Caco-2 (cell line): Measurements from ENCODE around the gene SARDH. TPM values are rescaled to one million over a fixed set of nuclear protein-coding genes. Genes with fewer than 3 reads are reported as not detected.

Experiments
- BruUV-seq: library from RNA; stranded (reverse); fragments of 400-500 nt; replicated peaks from 2 replicates; lab custom pipeline; 2021; lab: Mats Ljungman, UMichigan
- CTCF ChIA-PET: fragments of 300-600 bp; sonication (Branson Sonifier 250); formaldehyde crosslinking; loops from one replicate; lab custom pipeline; 2022; ENCODE audit warnings: antibody characterized with exemption; lab: Charles Lee
- POLR2A ChIA-PET: fragments of 300-600 bp; sonication (Branson Sonifier 250); formaldehyde crosslinking; loops from one replicate; lab custom pipeline; 2022; ENCODE audit warnings: antibody characterized with exemption; lab: Charles Lee
- DNase-seq, 2 experiments: peaks; one replicate each; pipeline versions ENCODE4 v3.0.0 to v3.0.0-alpha.2; 2020 to 2022
- H3K27me3 ChIP-seq: replicated peaks from 2 replicates; pipeline ENCODE4 v1.6.0; 2011; ENCODE audit warnings: low read length; ENCODE audit not compliant: control insufficient read depth, insufficient read depth
- H3K36me3 ChIP-seq: 2 replicates; pipeline ENCODE4 v1.5.1; 2011; ENCODE audit warnings: low read length; ENCODE audit not compliant: control insufficient read depth, insufficient read depth
- H3K4me1 ChIP-seq: fragments of 250-450 bp; sonication (Bioruptor Pico); 2 replicates; pipeline ENCODE4 v1.5.1; 2020; ENCODE audit warnings: mild to moderate bottlenecking
- H3K4me3 ChIP-seq: 2 replicates; pipeline ENCODE4 v1.5.1; 2011; ENCODE audit warnings: low read depth, mild to moderate bottlenecking, control low read depth, low read length
- H3K9me3 ChIP-seq: fragments of 250-450 bp; sonication (Bioruptor Pico); 2 replicates; pipeline ENCODE4 v1.5.1; 2020; ENCODE audit warnings: mild to moderate bottlenecking, moderate library complexity
- H3K27ac Mint-ChIP-seq: one replicate; pipeline ENCODE4 v1.8.0; 2022; ENCODE audit warnings: mixed read lengths; ENCODE audit not compliant: unreplicated experiment
- H3K27me3 Mint-ChIP-seq: one replicate; pipeline ENCODE4 v1.8.0; 2022; ENCODE audit warnings: mixed read lengths; ENCODE audit not compliant: insufficient read depth, unreplicated experiment
- H3K36me3 Mint-ChIP-seq: one replicate; pipeline ENCODE4 v1.8.0; 2022; ENCODE audit warnings: mild to moderate bottlenecking, mixed read lengths; ENCODE audit not compliant: insufficient read depth, unreplicated experiment
- H3K4me1 Mint-ChIP-seq: one replicate; pipeline ENCODE4 v1.8.0; 2022; ENCODE audit warnings: low read depth, mixed read lengths; ENCODE audit not compliant: unreplicated experiment
- H3K4me3 Mint-ChIP-seq: one replicate; pipeline ENCODE4 v1.8.0; 2022; ENCODE audit warnings: mild to moderate bottlenecking, moderate library complexity, mixed read lengths; ENCODE audit not compliant: unreplicated experiment
- H3K9me3 Mint-ChIP-seq: one replicate; pipeline ENCODE4 v1.8.0; 2022; ENCODE audit warnings: mixed read lengths; ENCODE audit not compliant: unreplicated experiment
- intact Hi-C: fragments of 100-400 bp; cut with micrococcal nuclease; formaldehyde crosslinking; loops from one replicate; pipeline ENCODE4 v1.10.0; 2022; ENCODE audit not compliant: unreplicated experiment
- total RNA-seq: library from RNA; stranded (reverse); gene quantifications from 2 replicates; pipeline ENCODE4 v1.2.3, GENCODE V29; 2022
- TF ChIP-seq, protein P1 (sequence below), 2 experiments: fragments of 200-600 bp in 1 of 2; IDR thresholded peaks; 1 replicate in 1 of 2; 2 replicates in 1 of 2; pipeline versions ENCODE4 v1.5.1 to v1.8.0; 2011 to 2022; ENCODE audit warnings: antibody characterized with exemption in 1 of 2, control low read depth in 1 of 2, inconsistent platforms in 1 of 2, low read depth in 1 of 2, low read length in 1 of 2, mild to moderate bottlenecking in 1 of 2, moderate library complexity in 1 of 2; ENCODE audit not compliant: insufficient read depth in 1 of 2, severe bottlenecking in 1 of 2, unreplicated experiment in 1 of 2

Gene SARDH
- total RNA-seq, 1 experiment from 2014 or later, result 0.36 TPM

DNA sequence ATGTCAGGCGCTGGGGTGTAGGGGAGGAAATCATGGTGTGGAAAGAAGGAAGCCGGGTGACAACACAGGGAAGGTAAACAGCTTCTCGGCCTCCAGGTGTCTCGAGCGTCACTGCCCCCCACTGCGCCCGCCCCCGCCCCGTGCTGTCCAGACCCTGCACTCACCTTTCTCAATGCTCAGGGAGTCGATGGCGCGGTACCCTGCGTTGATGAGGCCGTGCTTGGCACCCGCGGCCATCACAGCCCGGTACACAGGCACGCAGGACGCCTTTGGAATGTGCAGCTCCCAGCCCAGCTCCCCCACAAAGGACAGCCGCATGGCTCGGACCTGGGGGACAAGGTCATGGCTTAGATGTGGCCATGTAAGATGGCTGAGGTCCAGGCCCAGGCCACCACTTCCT is 66.8 kb downstream of the SARDH start:
- no peak for DNase-seq
- H3K4me1 Mint-ChIP-seq, result peaks cover 5% of the 10 kb centered on the region
- no peak overlapping the region for H3K4me3 Mint-ChIP-seq
- H3K9me3 Mint-ChIP-seq, result no peaks in the 10 kb centered on the region
- CTCF ChIA-PET, result no interaction called here
- TF ChIP-seq, protein P1, sequence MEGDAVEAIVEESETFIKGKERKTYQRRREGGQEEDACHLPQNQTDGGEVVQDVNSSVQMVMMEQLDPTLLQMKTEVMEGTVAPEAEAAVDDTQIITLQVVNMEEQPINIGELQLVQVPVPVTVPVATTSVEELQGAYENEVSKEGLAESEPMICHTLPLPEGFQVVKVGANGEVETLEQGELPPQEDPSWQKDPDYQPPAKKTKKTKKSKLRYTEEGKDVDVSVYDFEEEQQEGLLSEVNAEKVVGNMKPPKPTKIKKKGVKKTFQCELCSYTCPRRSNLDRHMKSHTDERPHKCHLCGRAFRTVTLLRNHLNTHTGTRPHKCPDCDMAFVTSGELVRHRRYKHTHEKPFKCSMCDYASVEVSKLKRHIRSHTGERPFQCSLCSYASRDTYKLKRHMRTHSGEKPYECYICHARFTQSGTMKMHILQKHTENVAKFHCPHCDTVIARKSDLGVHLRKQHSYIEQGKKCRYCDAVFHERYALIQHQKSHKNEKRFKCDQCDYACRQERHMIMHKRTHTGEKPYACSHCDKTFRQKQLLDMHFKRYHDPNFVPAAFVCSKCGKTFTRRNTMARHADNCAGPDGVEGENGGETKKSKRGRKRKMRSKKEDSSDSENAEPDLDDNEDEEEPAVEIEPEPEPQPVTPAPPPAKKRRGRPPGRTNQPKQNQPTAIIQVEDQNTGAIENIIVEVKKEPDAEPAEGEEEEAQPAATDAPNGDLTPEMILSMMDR (IDR thresholded peaks at IDR 0.05; ENCODE audit: insufficient read depth in 1 of 2, low read depth in 1 of 2, low read length in 1 of 2, severe bottlenecking in 1 of 2, unreplicated experiment in 1 of 2), result no peak
- H3K4me1 ChIP-seq, result 0 out of 2 replicates have a peak, but pooled peaks cover 3% of the 10 kb centered on the region
- intact Hi-C loops, result no loop called here
- no peaks in the 10 kb centered on the region for H3K36me3 ChIP-seq
- no peaks in the 10 kb centered on the region for H3K27me3 ChIP-seq
- peaks cover 13% of the 10 kb centered on the region for H3K36me3 Mint-ChIP-seq
- POLR2A ChIA-PET, result no interaction called here
- H3K4me3 ChIP-seq, result no peak overlapping the region
- peaks cover 7% of the 10 kb centered on the region; the same call in 1 of the 2 replicates for H3K9me3 ChIP-seq
- no TSS peak for BruUV-seq
- no peak overlapping the region for H3K27ac Mint-ChIP-seq
- H3K27me3 Mint-ChIP-seq, result no peaks in the 10 kb centered on the region

DNA sequence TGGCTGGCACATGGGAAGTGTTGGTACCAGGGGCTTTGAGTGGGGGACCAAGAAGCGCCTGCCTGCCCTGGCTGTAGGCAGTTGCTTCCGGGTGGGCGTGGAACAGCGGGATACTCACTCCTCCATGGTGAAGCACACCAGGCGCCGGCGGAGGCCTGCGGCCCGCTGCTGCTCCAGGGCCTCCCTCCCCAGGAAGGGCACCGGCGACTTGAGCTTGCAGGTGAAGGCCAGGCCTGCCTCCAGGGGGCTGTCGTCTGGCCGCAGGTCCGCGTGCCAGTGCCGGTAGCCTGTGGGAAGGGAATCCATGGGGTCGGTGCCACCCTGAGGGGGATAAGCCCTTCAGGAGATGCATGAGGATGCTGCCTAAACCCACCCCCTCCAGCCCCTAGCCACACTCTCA is 67.7 kb downstream of the SARDH start:
- no peaks in the 10 kb centered on the region for H3K36me3 ChIP-seq
- TF ChIP-seq, protein P1 (IDR thresholded peaks at IDR 0.05; ENCODE audit: insufficient read depth in 1 of 2, low read depth in 1 of 2, low read length in 1 of 2, severe bottlenecking in 1 of 2, unreplicated experiment in 1 of 2), result no peak
- peaks cover 7% of the 10 kb centered on the region; the same call in 1 of the 2 replicates for H3K9me3 ChIP-seq
- ChIA-PET CTCF (no interaction called here), POLR2A (no interaction called here)
- Mint-ChIP-seq H3K9me3 (no peaks in the 10 kb centered on the region), H3K4me3 (no peak overlapping the region), H3K4me1 (no peaks in the 10 kb centered on the region), H3K27ac (no peak overlapping the region), H3K27me3 (no peaks in the 10 kb centered on the region), H3K36me3 (peaks cover 13% of the 10 kb centered on the region)
- intact Hi-C loops, result no loop called here
- H3K27me3 ChIP-seq, result no peaks in the 10 kb centered on the region
- no peak overlapping the region for H3K4me3 ChIP-seq
- BruUV-seq, result no TSS peak
- H3K4me1 ChIP-seq, result no peaks in the 10 kb centered on the region
- DNase-seq, result no peak

DNA sequence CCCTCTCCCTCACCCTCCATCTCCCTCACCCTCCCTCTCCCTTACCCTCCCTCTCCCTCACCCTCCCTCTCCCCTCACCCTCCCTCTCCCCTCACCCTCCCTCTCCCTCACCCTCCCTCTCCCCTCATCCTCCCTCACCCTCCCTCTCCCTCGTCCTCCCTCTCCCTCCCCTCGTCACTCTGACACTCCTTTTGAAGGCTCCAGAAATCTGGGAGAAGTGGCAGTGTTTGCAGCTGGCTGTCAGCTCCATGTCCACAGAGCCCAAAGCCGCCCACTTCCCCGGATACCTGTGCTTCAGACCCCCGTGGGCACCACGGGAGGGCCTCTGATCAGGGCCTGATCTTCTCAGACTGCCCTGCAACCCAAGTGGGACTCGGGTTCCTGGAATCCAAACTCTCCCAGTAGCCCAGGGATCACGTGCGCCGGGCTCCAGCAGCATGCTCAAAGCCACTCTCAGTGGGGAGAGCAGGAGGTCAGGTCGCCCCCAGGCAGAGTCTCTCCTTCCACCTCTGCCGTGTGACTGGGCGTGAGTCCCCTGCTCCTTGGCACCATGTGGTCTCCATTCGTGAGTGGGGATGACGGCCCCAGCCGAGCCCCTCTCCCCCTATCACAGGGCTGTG is 68.9 kb downstream of the SARDH start:
- no peaks in the 10 kb centered on the region for H3K4me1 ChIP-seq
- H3K36me3 ChIP-seq, result no peaks in the 10 kb centered on the region
- Mint-ChIP-seq H3K27ac (no peak overlapping the region), H3K9me3 (no peaks in the 10 kb centered on the region), H3K4me1 (no peaks in the 10 kb centered on the region), H3K27me3 (no peaks in the 10 kb centered on the region), H3K36me3 (peaks cover 13% of the 10 kb centered on the region), H3K4me3 (no peak overlapping the region)
- CTCF ChIA-PET, result no interaction called here
- peaks cover 7% of the 10 kb centered on the region; the same call in 1 of the 2 replicates for H3K9me3 ChIP-seq
- no peak for DNase-seq
- H3K27me3 ChIP-seq, result no peaks in the 10 kb centered on the region
- POLR2A ChIA-PET, result interaction anchor here (0.7 kb wide), 1 partner anchor 57 kb away, joined by 8 read pairs; no protein-coding TSS in a partner anchor
- TF ChIP-seq, protein P1 (IDR thresholded peaks at IDR 0.05; ENCODE audit: insufficient read depth in 1 of 2, low read depth in 1 of 2, low read length in 1 of 2, severe bottlenecking in 1 of 2, unreplicated experiment in 1 of 2), result no peak
- H3K4me3 ChIP-seq, result no peak overlapping the region
- intact Hi-C loops, result no loop called here
- no TSS peak for BruUV-seq
